Fibroblast of upper back skin (primary cell): ENCODE results near the gene FOXI3.

Experiments used
- DNase-seq: peaks from one replicate; pipeline ENCODE4 v3.0.0-alpha.2; 2013

Gene FOXI3

DNA sequence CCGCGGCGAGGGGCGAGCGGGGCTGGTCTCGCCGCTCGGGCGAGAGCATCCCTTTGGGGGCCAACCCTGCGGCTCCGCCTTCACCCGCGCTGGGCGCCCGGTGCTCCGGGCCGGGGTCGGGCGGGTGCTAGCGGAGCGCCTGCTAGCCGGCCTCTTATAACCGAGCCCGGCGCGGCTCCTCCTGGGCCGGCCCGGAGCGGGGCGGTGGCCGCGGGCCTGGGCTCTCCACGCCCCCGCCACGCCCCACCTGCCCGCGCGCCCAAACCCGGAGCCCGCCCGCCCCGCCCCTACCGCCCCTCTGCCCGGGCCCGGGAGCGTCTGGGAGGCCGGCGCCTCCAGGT is at the start of gene FOXI3:
FOXI3 (minus strand) TSS at position 129 of the 341 bp plus-strand sequence. CDS start 158 bp downstream, outside the sequence.
- DNase-seq: no peak

DNA sequence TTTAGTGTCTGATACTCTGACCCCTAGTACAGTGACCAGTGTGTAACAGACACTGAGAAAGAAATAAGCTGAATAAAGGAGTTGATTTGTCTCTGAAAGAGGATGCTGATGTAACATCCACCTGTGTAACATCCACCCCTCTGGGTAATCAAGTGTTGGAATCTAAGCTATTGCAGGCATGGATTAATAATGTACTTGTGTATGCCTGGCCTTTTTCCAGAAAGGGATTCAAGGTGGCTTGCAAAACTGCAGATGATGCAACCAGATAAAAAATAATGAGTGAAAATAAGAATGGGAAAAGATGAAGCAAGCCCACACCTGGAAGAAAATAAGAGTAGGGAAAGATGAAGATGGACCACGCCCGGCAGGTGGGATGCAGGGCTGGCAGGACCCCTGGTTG is 48.2 kb upstream of the FOXI3 start:
- no peak for DNase-seq

DNA sequence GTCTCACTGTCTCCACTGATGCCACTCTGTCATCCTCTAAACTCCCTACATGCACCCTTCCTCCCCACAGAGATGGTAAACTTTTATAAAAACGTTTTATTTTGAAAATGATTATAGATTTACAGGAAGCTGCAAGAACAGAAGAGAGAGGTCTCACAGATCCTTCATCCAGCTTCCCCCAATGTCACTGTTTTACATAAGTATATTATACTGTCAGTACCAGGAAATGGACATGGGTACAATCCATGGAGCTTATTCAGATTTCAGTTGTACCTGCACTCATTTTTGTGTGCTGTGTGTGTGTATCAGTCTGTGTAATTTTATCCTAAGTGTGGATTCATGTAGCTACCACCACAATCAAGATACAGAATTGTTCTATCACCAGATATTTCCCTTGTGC is 46.7 kb upstream of the FOXI3 start:
- no peak for DNase-seq

GRCh38 chr2:88493481-88493880 is 41.0 kb upstream of the FOXI3 start:
- DNase-seq: no peak

- DNase-seq: no peak
Observed at GRCh38 chr2:88492002-88492401, 39.5 kb upstream of the FOXI3 start.

GRCh38 chr2:88489181-88489580 is 36.7 kb upstream of the FOXI3 start:
- no peak for DNase-seq

DNA sequence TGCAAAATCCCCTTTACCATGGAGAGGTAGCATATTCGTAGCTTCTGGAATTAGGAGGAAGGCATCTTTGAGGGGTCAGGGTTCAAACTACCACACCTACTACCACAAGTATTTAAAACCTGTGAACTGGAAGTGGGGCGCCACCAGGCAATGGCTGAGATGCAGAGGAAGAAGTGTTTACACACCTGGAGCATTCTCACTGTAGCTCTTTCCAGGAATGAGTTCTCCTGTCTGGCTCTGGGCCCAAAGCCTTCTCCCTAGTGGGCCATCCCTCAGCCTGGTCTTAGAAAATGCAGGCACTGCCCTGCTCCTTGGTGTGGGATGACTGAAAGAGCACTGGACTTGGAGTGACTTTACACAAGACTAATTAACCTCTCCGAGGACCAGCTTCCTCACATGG is 30.7 kb upstream of the FOXI3 start:
- DNase-seq: no peak

- peak; percentile 4 for DNase-seq
Observed at GRCh38 chr2:88481691-88482336, 29.3 kb upstream of the FOXI3 start.

DNA sequence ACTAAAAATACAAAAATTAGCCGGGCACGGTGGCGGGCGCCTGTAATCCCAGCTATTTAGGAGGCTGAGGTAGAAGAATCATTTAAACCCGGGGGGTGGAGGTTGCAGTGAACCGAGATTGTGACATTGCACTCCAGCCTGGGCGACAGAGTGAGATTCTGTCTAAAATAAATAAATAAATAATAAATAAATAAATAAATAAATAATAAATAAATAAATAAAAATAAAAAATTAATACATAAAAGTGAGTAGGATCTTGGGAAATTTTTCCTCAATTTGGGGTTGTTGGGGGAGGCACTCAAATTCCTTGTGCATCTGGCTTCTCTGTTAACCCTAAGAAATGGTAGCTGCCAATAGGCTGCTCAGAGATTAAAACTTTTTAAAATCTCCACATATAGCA is 20.3 kb upstream of the FOXI3 start:
- DNase-seq: no peak

GRCh38 chr2:88471083-88471942 is 18.8 kb upstream of the FOXI3 start:
- DNase-seq: no peak

GRCh38 chr2:88469202-88470114 is 17.0 kb upstream of the FOXI3 start:
- DNase-seq: no peak

GRCh38 chr2:88464153-88464552 is 11.7 kb upstream of the FOXI3 start:
- DNase-seq: no peak

- DNase-seq: no peak
Observed at GRCh38 chr2:88458633-88459032, 6.1 kb upstream of the FOXI3 start.

- peak; percentile 1 for DNase-seq
Observed at GRCh38 chr2:88452980-88453582, 588 bp upstream of the FOXI3 start.

DNA sequence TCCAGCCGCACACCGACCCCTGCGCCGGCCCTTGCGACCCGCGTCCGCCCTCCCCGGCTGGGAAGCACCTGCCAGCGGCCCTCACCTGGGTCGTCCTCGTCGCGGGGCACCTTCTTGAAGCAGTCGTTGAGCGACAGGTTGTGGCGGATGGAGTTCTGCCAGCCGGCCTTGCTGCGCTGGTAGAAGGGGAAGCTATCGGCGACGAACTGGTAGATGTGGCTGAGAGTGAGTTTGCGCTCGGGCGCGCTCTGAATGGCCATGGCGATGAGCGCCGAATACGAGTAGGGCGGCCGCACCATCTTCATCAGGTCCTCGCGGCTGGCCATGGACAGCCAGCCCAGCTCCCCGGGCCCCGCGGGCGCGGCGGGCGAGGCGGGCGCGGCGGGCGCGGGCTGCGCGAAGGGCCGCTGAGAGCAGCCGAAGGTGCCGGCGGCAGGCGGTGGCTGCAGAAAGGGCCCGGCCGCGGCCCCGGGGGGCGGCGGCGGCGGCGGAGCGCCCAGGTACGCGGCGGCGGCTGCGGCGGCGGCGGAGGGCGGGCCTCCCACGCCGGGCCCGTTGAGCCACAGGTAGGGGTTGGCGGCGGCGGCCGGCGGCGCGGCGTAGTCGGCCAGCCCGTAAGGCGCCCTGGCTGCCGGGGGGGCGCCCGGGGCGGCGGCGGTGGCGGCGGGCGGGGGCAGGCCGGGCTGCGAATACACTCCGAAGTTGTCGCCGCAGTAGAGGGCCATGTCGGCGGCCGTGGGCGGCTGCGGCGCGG is 505 bp downstream of the FOXI3 start:
- no peak for DNase-seq

- DNase-seq: no peak
Observed at GRCh38 chr2:88450925-88451810, 1.3 kb downstream of the FOXI3 start.

- no peak for DNase-seq
Observed at GRCh38 chr2:88450186-88450585, 2.3 kb downstream of the FOXI3 start.

DNA sequence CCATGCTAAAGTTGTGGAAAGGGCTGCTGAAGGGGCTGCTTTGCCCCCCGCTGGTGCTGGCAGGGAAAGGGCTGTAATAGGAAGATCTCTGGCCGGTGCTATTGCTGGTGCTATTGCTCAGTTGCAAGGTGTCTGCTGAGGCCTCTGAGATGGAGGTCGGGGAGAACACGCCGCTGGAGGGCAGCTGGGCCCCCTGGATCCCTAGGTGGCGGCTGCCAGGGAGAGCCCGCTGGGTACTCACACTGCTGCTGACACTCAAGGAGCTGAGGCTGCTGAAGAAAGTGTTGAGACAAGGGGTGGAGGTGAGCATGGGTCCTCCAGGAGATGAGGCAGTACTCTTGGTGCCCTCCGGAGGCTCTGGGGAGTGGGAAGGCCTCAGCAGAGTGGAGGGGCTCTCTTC is 4.2 kb downstream of the FOXI3 start:
- no peak for DNase-seq

GRCh38 chr2:88443353-88443938 is 9.0 kb downstream of the FOXI3 start:
- DNase-seq: no peak

GRCh38 chr2:88442473-88442872 is 10.0 kb downstream of the FOXI3 start:
- no peak for DNase-seq

DNA sequence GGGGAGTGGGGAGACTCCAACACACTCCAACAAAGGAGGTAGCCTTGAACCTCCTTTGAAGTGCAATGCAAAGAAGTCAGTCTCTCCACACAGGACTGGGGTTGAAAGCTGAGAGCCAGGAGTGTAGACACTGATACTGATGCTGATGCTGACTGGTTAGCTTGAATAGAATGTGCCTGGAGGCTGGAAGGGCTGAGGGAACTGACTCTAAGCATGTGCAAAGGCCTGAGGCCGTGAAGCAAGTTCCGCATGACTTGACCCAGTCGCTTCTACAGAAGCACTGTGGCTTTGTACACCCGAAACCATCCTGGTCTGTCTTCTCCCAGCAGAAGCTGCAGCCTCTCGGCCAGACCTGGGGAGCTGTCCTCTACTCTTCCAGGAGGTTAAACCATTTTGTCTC is 10.4 kb downstream of the FOXI3 start:
- DNase-seq: no peak
